GM18505 (cell line): ENCODE data around the gene SELENOO.

Experiments used
- ATAC-seq: cut with Tn5 transposase; IDR thresholded peaks from one replicate; pipeline ENCODE4 v1.9.1; 2021; ENCODE audit not compliant: unreplicated experiment
- POLR2A ChIP-seq: IDR thresholded peaks from 4 replicates; pipeline ENCODE4 v1.6.1; 2011; ENCODE audit warnings: borderline replicate concordance; ENCODE audit not compliant: insufficient read depth, insufficient read length; ENCODE audit errors: extremely low read depth

Gene SELENOO

GRCh38 chr22:50226875-50227165 is 26.0 kb downstream of the SELENOO start:
- no peak for TF ChIP-seq POLR2A
- no peak for ATAC-seq

- no peak for TF ChIP-seq POLR2A
- no peak for ATAC-seq
Observed at GRCh38 chr22:50227579-50228215, 26.9 kb downstream of the SELENOO start.

GRCh38 chr22:50228366-50228765 is 27.6 kb downstream of the SELENOO start:
- ATAC-seq: no peak

DNA sequence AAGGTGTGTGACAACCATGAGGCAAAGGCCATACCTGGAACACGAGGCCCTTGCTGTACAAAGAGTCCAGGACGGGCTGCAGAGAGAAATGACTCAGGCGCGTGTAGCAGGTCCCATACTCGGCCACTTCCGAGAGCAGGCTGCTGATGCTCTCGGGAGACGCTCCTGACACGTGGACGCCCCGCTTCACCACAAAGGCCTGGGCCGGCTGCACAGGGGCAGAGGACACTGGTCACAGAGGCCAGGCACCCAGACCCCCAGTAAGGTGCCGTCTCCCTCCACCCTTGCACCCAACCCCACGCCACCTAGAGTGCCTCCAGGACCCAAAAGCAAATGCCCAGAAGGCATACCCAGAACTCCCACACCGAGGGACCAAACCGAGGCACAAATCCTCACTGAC is 28.6 kb downstream of the SELENOO start:
- ATAC-seq: no peak
- no peak for TF ChIP-seq POLR2A

More at GRCh38 chr22:50228366-50228765, 27.6 kb downstream of the SELENOO start:
- TF ChIP-seq POLR2A: no peak

DNA sequence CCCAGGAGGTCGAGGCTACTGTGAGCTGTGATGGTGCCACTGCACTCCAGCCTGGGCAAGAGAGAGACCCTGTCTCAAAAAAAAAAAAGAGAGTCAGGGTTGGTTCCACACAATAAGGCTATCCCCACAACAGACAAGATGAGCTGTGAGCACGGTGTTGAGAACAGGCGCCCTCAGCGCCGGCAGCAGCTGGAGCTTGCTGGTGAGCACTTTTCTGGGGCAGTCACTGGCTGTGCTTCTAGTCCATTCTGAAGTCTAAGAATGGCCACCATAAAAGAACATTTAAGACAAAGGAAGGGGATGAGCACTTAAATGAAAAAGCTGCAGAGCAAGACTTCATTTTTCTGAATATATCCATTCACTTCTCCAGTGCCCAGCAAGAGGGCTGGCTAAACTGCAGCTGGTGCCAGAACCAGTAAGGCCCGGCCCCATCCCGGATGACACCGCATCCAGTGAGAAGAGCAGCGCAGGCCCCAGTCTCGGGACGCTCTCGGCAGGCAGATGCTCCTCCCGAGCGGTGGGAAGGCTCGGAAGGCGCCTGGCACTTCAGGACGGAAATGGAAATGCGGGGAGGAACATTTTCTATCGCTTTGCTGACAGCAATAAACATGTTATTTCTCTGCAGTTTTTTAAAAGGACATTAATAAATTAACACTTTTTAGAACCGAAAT is 31.8 kb downstream of the SELENOO start:
- ATAC-seq: no peak
- no peak for TF ChIP-seq POLR2A

GRCh38 chr22:50233223-50233622 is 32.4 kb downstream of the SELENOO start:
- no peak for ATAC-seq
- TF ChIP-seq POLR2A: no peak

GRCh38 chr22:50236731-50237409 is 36.1 kb downstream of the SELENOO start:
- no peak for TF ChIP-seq POLR2A

DNA sequence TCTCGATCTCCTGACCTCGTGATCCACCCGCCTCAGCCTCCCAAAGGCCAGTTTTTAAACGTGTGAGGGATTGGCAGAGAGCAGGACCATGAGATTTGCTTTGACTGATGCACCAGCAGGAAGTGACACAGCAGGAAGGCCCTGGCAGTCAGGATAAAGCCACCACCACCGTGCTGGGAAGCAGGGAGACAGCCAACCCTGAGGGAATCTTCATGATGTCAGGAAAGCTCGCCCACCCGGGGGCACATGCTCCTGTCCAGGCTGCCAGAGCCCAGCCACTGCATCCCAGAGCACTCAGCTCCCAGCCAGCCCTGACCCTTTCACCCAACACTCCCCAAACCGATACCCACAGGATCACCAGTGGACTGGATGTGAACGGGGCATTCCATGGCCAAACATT is 37.9 kb downstream of the SELENOO start:
- ATAC-seq: no peak
- no peak for TF ChIP-seq POLR2A

More at GRCh38 chr22:50236731-50237409, 36.1 kb downstream of the SELENOO start:
- no peak for ATAC-seq

GRCh38 chr22:50242406-50242949 is 41.7 kb downstream of the SELENOO start:
- TF ChIP-seq POLR2A: no peak
- ATAC-seq: no peak

- no peak for ATAC-seq
- no peak for TF ChIP-seq POLR2A
Observed at GRCh38 chr22:50243685-50244419, 43.0 kb downstream of the SELENOO start.

DNA sequence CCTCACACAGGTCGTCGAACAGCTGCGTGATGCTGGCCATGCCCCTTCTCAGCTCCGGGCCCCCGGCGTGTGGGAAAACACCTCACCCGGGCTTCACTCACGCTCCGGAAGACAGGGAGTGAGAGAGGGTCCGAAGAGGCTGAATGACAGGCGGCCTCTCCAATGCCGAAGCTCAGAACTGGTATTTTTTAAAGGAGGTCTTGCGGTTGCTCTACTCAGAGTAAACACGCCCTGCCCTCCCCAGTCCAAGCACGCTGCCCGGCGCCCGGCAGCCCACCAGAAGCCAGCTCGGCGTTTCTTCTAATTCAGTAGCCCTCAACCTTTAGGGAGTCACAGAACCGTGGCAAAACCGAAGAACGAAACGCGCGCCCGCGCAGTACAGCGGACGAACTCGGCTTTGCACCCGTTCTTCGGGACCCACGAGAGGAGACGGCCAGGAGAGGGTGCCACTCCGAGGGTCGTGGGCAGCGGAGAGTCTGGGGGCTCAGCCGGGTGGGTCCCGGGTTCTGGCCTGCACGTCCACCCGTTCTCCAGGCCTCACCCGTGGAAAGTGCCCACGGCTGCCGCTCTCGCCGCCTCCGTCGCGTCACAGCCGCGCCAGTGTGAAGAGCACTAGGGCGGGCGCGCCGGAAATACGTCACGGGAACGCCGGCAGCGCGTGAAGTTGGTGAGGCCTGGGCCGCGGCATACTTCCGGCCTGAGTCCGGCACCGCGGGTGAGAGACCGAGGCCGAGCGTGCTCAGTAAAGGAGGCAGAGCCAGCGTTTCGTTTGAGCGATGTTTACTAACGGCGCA is 43.8 kb downstream of the SELENOO start, which contains the start of gene TUBGCP6:
Gene TUBGCP6 (minus strand): TSS at position 604 of the 794 bp plus-strand sequence. CDS start 564 bp downstream, at position 40.
- peak; percentile 73 for ATAC-seq
- TF ChIP-seq POLR2A: peak; percentile 92
